Activated CD8-positive, alpha-beta memory T cell treated with anti-CD3 and anti-CD28 coated beads, Interleukin-2, amount 50 U/mL, for 24 hours (primary cell): ENCODE measurements around the gene AARS2.
"Not testable (repeated sequence)": the region's sequence is repeated elsewhere in the genome, so short reads cannot be mapped to it uniquely, and the experiment has no call there.

Experiments used
- DNase-seq: peaks from one replicate; pipeline ENCODE4 v3.0.0-alpha.2; 2020; ENCODE audit errors: extremely low read depth

AARS2 gene

DNA sequence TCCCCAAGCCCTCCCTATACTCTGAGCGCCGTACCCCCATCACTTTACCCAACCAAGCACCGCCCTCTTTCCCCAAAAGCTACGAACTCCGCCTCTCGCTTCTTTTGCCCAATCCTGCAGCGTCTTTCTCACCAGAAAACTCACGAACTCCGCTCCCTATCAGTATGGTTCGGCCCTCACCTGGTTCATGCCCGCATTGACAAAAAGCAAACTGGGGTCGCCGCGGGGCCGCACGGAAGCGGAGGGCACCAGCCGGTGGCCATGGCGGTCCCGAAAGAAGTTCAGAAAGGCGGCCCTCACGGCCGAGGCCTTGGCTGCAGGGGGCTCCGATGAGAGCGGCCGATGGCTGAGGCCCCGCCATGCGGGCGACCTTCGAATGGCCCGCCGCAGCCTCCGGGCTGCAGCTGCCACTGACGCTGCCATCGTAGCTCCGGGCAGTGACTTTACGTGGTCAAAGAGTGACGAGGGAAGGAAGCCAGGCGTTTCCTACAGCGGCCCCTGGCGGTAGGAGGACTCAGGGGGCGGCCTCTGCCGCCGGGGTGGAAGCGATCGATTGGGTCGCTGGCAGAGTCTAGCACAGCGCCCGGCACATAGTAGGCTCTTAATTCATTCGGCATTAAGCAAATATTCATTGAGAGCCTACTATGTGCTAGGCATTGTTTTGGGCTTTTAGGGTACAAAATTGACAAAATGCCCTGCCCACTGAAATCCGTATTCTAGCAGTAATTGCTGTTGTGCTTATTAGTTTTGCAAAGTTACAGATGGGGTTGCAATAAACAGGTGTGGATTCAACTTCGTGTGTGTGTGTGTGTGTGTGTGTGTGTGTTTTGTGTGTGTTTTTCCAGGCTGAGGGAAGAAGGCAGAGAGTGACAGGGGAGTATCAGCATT lies at the start of gene AARS2:
AARS2 (minus strand) TSS at position 447 of the 888 bp plus-strand sequence; CDS start at position 423, 24 bp downstream.
- DNase-seq: peak; percentile 82

DNA sequence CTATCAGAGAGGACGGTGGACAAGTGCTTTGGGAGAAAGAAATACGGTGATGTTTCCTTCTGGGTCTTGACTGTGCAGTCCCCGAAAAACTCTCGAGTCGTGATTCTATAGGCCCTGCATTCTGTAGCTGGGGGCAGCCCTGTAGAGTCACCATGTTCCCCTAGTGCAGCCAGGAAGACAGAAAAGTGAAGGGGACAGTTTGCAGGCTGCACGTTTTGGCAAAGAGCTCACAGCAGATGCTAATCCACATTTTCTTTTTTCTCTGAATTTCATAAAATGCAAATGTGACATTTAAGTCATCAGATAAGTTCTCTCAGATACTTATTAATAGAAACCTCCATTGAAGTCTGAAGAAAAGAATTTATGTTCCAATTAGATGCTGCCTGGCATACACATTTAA lies 48.8 kb upstream of the AARS2 start:
- no peak for DNase-seq

DNA sequence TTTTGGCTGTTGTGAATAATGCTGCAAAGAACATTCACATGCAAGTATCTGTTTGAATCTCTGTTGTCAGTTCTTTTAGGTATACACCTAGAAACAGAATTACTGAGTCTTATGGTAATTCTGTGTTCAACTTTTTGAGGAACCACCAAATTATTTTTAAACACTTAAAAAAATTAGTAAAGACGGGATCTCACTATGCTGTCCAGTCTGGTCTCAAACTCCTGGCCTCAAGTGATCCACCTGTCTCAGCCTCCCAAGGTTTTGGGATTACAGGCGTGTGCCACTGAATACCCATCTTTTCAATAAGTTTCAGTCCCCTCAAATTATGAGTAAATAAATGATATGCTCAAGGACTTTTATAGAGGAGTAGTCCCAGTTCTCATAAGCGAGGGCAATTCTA lies 46.8 kb upstream of the AARS2 start:
- no peak for DNase-seq

DNA sequence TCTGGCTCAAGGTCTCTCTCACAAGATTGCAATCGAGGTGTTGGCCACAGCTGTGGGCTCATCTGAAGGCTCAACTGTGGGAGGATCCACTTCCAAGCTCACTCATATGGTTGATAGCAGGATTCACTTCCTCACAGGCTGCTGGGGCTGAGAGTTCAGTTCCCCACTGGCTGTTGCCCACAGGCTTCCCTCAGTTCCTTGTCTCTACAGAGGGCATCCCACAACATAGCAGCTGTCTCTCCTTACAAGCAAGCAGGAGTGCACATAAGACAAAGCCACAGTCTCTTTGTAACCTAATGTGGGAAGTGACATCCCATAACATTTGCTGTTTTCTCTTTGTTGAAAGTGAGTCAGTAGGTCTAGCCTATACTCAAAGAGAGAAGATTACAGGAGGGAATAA lies 43.3 kb upstream of the AARS2 start:
- DNase-seq: no peak

DNA sequence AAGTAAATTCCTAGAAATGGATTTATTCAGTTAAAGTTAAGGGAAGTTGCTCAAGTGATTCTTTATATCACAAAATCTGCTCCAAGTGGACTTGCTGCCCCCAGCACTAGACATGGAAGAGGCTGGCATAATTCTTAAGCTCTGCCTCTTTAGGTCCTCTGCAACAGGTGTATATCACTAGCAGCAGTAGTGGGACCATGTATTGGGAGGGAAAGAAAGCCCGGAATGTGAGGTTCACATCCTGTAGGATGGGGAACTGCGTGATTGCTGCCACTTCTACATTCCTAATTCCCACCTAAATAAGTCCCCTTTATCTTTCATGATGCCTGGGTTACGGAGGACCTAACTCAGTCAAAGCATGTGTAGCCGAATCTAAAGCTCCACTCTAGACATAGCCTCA lies 42.5 kb upstream of the AARS2 start:
- DNase-seq: no peak

DNA sequence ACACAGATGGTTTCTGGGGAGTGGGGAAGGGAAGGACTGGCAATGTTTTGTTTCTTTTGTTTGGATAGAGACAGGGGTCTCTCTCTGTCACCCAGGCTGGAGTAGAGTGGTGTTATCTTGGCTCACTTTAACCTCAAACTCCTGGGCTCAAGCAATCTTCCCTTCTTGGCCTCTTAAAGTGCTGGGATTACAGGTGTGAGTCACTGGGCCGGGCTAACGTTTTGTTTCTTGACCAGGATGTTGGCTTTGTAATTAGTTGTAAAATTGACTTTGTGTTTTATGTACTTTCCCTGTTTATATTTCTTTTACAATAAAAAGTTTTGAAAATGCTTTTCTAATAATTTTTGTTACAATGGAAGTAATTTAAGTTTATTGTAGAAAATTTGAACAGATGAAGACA lies 40.2 kb upstream of the AARS2 start:
- DNase-seq: no peak

DNA sequence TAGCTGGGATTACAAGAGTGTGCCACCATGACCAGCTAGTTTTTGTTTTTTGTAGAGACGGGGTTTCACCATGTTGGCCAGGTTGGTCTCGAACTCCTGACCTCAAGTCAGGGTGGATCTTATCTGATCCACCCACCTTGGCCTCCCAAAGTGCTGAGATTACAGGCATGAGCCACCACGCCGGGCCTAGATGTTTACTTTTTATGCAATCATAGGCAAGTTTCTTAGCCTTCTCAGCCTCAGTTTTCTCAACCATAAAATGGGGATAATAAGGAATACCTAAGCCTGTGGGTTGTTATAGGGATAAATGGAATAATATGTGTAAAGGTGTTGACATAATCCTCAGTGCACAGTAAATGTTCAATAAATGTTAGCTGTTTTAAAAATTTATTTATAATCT lies 39.1 kb upstream of the AARS2 start:
- no peak for DNase-seq

DNA sequence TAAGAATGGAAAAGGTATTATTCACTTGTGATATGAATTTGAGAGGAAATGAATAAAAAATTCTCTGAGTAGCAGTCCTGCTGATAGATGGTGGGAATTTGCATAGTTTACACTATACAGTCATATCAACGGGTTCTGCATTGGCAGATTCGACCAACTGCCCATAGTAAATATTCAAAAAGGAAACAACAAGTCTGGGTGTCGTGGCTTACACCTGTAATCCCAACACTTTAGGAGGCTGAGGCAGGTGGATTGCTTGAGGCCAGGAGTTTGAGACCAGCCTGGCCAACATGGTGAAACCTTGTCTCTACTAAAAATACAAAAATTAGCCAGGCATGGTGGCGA lies 37.5 kb upstream of the AARS2 start:
- DNase-seq: not testable (repeated sequence)

DNA sequence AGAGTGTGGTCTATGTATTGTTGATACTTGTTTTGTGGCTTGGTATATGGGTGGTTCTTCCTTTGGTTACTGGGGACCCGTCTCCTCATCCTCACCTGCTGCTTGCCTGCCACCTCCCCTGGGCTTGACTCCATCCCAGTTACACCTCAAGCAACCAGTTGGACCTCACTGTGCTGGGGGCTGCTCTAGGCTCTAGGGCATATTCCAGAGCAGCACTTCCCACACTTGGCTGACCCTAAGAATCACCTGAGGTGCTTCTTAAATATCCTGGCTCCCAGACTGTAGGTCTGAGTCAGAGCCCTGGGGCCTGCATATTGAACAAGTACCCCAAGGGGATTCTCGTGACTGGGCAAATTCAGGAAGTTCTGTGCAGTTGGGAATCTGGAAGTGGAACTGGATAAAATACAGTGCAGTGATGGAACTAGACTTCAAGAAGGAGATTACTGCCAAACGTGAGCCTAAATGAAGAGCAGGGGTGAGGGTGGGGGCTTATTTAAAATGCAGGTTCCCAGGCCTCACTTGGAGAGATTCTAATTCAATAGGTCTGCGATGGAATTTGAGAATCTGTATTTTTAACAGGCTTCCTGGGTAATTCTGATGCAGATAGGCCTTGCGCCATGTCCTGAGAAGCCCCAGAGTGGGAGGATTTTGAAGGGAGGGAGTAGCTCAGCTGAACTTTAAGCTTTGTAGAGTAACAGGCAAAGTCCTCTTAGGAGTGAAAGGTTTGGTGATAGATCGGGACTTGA lies 36.9 kb upstream of the AARS2 start:
- no peak for DNase-seq

DNA sequence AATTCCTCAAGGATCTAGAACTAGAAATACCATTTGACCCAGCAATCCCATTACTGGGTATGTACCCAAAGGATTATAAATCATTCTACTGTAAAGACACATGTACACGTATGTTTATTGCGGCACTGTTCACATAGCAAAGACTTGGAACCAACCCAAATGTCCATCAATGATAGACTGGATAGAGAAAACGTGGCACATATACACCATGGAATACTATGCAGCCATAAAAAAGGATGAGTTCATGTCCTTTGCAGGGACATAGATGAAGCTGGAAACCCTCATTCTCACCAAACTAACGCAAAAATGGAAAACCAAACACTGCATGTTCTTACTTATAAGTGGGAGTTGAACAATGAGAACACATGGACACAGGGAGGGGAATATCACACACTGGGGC lies 33.7 kb upstream of the AARS2 start:
- not testable (repeated sequence) for DNase-seq

DNA sequence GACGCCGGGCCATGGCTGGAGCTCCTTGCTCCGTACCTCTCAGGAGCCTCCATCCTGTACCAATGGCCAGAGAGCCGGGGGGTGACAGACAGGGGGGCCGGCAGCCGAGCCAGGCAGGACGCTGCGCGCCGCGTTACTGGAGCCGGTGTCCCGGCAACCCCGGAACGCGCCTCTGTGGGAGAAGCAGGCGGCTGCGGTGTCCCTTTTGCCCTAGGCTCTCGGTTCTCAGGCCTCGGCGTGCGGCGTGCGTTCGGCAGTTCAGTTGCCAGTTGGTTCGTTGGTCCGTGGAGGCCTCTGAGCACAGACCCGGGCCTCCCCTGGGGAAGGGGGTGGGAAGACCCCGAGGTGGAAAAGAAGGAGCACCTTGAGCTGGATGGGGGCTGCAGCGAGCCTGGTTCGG lies 29.3 kb upstream of the AARS2 start, which contains the start of gene SPATS1:
SPATS1 (plus strand) TSS at position 162 of the 400 bp plus-strand sequence. CDS start 446 bp downstream, outside the sequence.
- no peak for DNase-seq

DNA sequence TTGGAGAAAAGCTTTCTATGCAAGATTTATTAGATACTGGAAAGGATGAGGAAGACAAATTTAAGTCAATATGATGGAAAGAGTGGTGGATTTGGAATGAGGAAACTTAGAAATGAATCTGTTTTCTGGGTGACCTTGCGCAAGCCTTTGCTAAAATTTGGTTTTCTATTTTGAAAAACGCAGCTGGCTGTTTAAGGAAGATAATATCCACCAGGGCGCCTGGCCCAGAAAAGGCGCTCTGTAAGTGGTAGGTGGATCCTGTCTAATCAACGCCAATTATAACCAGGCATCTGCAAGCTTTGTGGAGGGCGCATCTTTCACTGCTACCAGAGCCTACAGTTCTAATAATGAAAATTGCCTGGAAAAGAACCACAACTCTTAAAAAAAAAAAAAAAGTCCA lies 28.9 kb upstream of the AARS2 start:
- DNase-seq: no peak

DNA sequence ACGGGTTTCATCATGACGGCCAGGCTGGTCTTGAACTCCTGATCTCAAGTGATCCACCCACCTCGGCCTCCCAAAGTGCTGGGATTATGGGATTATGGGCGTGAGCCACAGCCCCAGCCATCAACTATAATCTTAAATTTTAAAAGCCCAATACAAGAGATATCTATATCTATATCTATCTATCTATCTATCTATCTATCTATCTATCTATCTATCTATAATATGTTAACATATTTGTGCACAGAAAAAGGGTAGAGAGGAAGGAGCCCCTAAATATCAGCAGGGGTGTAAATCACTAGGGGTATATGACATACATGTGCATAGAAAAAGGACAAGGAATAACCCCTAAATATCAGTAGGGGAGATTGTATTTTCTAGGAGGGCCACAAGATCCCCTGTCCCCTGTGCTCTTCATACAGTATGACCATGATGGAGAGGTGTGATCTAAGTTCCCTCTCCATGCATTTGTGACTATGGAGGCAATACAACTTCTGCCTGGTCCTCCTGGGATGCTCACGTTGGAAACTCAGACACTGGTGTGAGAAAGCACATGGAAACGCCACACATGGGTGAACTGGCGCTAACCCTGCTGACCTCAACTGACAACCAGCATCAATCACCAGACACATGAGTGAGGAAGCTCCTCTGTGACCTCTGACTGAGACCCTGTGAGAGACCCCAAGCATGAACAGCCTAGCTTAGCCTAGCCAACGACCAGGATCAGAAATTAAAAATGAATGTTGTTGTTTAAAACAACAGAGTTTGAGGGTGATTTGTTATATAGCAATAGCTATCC lies 28.1 kb upstream of the AARS2 start:
- no peak for DNase-seq

DNA sequence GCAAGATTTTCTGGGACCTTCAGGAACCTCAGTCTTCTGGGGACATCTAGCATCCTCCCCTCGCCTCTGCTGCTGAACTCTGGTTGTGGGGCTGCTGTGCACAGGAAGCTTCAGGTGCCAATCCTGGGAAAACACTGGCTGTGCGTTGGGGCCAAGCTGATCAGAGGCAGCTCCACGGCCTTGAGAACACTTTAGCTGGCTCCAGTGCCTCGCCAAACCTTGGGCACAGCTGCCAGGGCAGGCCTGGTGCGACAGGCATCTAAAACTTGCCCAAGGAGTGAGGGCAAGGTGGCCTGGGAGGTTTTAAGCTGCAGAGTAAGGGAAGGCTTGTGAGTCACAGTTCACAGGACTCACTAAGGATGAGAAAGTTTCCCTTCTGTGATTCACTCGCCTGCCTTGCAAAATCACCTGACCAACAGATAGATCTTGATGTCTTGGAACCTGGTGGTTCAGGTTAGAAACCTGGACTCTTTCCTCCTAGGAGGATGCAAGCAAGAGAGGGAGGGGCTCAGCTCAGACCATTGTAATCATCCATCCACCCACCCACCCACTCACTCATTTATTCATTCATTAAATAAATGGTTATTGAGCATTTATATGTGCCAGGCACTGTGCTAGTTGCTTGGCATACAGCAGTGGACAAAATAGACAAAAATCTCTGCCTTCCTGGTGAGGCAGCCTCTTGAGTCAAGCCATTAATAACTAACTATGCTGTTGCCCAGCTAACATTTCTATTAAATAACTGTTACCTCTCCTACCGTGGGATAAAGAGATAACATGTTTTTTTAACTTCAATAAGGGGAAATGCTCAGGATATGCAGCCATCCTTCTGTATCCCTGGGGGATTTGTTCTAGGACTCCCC lies 26.8 kb upstream of the AARS2 start:
- no peak for DNase-seq

DNA sequence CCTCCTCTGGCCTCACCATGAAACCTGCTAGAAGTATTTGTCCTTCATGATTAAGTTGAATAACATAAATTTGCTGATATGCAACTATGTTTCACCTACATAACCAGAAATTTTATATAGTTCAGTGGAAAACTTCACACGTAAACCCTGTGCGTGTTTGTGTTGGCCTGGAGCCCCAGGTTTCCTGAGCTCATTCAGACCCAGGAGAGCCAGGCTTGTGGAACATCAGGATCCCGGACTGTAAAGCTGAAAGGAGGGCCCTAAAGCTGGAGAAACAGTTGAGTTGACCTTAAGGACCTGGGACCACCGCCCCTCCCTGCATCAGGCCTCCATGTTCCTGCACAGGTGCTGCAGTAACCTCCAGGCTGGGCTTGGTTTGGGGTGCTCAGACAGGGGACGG lies 26.2 kb upstream of the AARS2 start:
- no peak for DNase-seq

DNA sequence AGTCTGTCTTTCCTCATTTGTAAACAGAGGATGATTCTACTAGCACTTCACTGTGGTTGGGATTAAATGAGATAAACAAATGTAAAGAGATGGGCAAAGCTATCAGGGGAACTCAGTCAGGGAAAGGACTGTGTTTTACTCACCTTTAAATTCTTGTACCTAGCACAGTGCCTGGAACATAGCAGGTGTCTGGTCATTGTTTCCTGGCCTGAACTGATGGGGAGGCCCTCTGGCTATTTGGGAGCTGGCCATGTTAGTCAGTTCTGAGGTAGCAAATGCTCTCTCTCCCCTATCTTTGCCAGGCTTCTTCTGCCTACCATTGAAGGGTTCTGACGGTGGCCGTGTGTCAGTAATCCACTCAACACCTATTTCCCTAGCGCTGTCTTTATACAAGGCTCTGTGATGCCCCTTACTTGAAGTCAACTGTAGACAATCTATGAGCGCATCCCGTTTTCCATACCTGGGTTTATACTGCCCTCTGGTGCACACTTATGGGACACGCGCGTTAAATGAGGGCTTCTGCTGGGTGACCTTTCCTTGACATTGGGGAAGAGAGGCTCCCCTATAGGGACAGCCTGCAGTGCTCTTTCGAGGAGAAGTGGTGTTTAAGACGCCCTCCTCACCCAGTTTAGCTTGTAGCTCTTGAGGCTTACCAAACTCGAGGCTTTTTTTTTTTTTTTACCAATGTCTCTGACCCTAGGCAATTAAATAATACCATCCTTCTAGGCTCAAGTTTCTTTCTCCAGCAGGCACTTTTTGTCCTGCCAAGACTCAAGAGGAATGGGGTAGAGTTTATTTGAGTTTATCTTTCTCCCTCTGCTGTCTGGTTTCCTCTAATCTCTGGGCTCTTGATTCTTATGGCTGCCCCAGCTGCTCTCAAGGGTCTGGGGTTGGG lies 25.3 kb upstream of the AARS2 start:
- DNase-seq: peak; percentile 19

DNA sequence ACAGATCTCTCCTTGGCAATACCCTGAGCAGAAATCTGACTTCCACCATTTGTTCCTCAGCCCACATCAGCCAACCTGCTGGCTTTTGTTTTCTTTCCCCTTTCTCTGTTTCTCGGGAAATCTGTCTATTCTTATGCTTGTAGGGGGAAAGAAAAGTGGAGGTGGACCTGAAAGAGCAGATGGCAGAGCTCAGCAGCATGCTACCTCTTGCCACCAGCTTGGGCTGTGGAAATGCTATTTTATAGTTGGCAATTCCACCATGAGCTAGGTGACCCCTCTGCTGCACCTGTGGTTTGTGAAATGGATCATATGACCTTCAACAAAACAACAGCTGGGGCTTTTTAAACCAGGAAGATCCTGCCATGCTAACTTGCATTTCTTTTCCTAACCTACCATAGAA lies 22.5 kb upstream of the AARS2 start:
- no peak for DNase-seq

DNA sequence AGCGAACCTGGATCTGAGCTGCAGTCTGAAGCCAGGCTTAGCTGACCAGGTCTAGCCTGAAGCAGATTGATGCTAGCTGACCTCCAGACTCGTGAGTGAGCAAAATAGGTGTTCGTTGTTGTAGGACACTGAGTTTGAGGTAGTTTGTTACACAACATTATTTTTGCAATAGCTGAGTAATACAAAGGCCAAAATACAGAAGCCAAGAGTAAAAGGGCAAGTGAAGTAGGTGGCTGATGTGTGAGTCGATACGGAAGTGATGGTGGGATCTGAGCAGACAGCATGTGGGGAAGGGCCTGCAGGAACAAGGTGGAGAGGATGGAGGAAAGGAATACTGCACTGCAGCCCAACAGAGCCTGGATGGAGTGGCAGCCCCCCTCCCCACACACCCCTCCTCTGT lies 20.8 kb upstream of the AARS2 start:
- no peak for DNase-seq

DNA sequence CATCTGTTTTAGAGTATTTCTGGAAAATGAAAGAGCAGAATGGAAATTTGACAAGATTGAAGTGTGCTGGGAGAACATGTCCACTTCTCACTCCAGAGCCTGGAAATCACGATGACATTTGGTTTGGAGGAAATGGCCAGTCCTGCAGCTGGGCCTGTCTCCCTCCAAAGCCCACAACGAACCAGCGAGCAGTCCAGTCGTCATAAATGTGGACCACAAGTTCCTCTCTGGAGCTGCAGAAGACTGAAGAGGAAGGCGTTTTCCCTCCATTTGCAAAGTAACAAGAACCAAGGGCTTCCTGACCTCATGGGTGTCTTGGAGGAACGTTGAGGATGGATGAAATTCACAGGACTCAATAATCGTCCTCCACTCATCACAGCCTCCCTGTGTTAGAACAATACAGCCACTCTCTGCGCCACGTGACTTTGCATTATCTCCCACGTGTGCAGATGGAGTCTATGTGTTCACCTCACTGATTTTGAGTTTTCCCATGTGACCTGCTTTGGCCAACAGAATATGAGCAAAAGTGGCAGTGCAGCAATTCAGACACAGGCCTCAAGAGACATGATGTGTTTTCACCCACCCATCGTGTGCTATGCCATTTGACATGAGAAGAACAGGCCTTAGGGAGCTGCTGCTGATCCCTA lies 20.2 kb upstream of the AARS2 start:
- DNase-seq: no peak

DNA sequence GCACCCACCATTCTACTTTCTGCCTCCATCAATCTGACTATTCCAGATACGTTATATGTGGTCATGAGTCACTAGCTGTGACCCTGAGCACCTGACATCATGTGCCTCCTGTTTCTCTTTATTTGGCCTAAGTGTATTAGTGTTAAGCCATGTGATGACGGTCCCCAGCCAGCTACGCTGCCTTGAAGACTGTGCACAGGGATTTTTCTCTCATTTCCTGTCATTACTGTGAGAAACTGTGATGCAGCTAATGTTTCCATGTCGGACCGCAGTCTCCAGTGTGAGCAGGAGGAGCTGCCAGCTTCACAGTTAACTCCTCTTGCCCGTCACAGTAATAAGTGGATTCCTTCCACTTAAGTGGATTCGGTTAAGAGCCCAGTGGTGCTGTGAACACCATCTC lies 19.4 kb upstream of the AARS2 start:
- no peak for DNase-seq
